CMK (cell line): Measurements from ENCODE around the gene NFKBIZ.

Experiments used
- DNase-seq: peaks from one replicate; pipeline ENCODE4 v3.0.0-alpha.2; 2010; ENCODE audit warnings: low read depth

NFKBIZ gene

GRCh38 chr3:101848754-101849713, at the start of gene NFKBIZ:
TSS of gene NFKBIZ (plus strand) at chr3:101849514. CDS start at chr3:101849629, 115 bp downstream.
- no peak for DNase-seq

- no peak for DNase-seq
Observed at GRCh38 chr3:101801174-101801573, 48.1 kb upstream of the NFKBIZ start.

- no peak for DNase-seq
Observed at GRCh38 chr3:101802179-101802578, 47.1 kb upstream of the NFKBIZ start.

GRCh38 chr3:101803173-101803782, 46.0 kb upstream of the NFKBIZ start:
- DNase-seq: no peak

GRCh38 chr3:101803939-101804338, 45.4 kb upstream of the NFKBIZ start:
- no peak for DNase-seq

- DNase-seq: no peak
Observed at GRCh38 chr3:101806491-101806890, 42.8 kb upstream of the NFKBIZ start.

GRCh38 chr3:101807888-101808287, 41.4 kb upstream of the NFKBIZ start:
- no peak for DNase-seq

GRCh38 chr3:101809178-101810021, 39.9 kb upstream of the NFKBIZ start:
- DNase-seq: no peak

GRCh38 chr3:101810022-101810418, 39.3 kb upstream of the NFKBIZ start:
- no peak for DNase-seq

- DNase-seq: no peak
Observed at GRCh38 chr3:101811875-101812274, 37.4 kb upstream of the NFKBIZ start.

- no peak for DNase-seq
Observed at GRCh38 chr3:101812895-101813294, 36.4 kb upstream of the NFKBIZ start.

GRCh38 chr3:101813817-101814440, 35.4 kb upstream of the NFKBIZ start:
- DNase-seq: no peak

- no peak for DNase-seq
Observed at GRCh38 chr3:101814835-101815234, 34.5 kb upstream of the NFKBIZ start.

GRCh38 chr3:101816215-101817149, 32.8 kb upstream of the NFKBIZ start:
- DNase-seq: no peak

GRCh38 chr3:101817992-101818391, 31.3 kb upstream of the NFKBIZ start:
- no peak for DNase-seq

- no peak for DNase-seq
Observed at GRCh38 chr3:101819649-101820206, 29.6 kb upstream of the NFKBIZ start.

GRCh38 chr3:101821503-101821902, 27.8 kb upstream of the NFKBIZ start:
- no peak for DNase-seq

- no peak for DNase-seq
Observed at GRCh38 chr3:101823525-101823924, 25.8 kb upstream of the NFKBIZ start.

- DNase-seq: no peak
Observed at GRCh38 chr3:101824702-101825101, 24.6 kb upstream of the NFKBIZ start.

GRCh38 chr3:101825904-101826445, 23.3 kb upstream of the NFKBIZ start:
- DNase-seq: no peak
